GM18511 (cell line): Measurements from ENCODE around the gene CNTNAP4.

ENCODE experiments used
- ATAC-seq: cut with Tn5 transposase; IDR thresholded peaks from one replicate; pipeline ENCODE4 v1.9.1; 2021; ENCODE audit warnings: mild to moderate bottlenecking, moderate library complexity; ENCODE audit not compliant: unreplicated experiment

The CNTNAP4 gene

DNA sequence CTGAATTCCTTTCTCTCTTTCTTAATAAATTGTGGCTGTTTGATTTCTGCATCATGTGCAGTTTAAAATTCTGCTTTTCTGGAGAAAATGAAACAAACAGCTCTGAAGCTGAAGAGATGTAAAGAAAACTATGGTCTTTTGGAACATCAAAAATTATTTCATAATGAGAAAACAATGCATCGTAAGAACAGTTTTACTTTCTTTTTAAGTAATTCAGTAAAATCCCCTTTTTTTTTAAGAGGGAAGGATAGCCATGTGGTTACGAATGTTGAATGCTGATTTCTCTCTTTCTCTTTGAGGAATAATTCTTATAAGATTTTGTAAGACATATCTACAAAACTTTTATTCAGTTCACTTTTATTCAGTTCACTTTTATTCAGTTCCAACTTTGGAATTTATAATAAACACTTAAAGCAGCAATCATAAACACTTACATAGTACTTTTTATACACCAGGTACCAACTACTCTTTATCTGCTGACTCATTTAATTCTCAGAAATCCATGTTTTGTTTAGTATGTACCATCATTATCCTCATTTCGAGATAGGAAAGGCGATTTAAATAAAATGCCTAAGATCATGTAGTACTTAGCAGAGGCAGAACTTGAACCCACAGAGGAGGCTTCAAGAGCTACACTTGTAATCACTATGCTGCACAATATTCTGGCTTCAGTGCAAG lies 26.6 kb downstream of the CNTNAP4 start:
- no peak for ATAC-seq

DNA sequence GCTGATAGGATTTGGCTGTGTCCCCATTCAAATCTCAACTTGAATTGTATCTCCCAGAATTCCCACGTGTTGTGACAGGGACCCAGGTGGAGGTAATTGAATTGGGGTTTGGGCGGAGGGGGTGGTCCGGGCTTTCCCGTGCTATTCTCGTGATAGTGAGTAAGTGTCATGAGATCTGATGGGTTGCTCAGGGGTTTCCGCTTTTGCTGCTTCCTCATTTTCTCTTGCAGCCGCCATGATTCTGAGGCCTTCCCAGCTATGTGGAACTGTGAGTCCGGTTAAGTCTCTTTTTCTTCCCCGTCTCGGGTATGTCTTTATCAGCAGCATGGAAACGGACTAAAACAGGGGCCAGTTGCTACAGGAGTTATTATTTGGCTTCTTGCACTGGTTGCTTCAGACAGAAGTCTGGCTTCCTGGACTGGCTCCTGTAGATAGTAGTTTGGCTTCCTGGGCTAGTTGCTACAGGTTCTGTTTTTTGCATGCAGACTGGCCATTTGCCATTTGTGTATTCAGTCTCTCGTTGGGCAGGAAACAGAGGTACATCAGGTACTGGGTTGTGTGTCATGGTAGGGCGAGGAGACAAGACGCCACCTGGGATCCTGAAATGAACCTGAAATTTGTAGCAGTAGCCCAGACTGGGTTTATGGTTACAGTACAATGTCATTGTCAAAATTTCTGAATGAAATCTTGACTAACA lies 32.6 kb downstream of the CNTNAP4 start:
- ATAC-seq, result no peak

DNA sequence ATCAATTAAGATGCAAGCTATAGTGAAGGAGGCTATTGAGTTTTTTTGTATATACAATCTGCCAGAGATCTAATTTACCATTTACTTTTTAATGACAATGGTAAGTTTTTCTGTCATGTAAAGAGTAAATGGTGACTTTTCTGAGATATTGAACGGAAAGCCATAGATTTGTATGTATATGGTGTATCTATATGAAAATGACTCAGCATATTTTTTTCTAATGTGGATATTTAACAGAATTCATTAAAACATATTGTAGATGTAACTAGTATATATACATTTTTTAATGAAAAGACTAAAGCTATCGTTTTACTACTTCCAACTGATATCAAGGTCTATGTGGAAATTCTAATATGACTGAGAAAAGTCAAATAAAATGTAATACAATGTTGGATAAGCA lies 34.1 kb downstream of the CNTNAP4 start:
- ATAC-seq, result no peak

DNA sequence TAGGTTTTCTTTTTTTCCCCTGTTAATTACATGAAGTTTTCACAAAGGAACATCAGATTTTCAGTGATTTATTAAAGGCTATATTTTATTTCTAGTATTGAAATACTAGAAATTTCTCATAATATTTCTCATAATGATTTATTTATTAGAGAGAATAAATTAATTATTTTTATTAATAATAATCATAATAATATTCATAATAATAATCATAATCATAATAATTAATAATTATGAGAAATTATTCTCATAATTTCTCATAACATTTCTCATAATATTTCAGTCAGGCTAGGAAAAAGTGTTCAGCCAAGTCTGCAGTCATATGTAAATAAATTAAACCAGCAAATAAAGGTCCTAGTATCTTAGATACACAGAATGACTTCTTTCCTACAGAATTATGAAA lies 41.4 kb downstream of the CNTNAP4 start:
- no peak for ATAC-seq

DNA sequence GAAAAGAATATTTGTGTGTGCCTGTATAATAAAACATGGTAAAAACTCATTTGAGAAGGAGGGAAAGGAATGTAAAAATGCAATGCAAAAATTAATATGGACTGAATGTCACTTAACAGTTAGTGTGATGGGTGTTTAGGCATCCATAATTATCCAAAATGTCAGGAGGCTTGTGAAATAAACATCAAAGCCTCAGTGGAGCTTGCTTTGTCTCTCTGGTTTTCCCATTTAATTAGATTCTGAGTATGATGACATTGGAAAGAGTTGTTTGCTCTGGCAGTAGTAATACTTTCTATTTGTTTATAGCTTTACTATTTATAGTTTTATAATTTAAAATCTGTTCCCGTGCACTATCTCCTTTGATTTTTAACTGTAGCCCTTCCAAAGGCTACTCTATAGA lies 51.9 kb downstream of the CNTNAP4 start:
- ATAC-seq, result no peak

DNA sequence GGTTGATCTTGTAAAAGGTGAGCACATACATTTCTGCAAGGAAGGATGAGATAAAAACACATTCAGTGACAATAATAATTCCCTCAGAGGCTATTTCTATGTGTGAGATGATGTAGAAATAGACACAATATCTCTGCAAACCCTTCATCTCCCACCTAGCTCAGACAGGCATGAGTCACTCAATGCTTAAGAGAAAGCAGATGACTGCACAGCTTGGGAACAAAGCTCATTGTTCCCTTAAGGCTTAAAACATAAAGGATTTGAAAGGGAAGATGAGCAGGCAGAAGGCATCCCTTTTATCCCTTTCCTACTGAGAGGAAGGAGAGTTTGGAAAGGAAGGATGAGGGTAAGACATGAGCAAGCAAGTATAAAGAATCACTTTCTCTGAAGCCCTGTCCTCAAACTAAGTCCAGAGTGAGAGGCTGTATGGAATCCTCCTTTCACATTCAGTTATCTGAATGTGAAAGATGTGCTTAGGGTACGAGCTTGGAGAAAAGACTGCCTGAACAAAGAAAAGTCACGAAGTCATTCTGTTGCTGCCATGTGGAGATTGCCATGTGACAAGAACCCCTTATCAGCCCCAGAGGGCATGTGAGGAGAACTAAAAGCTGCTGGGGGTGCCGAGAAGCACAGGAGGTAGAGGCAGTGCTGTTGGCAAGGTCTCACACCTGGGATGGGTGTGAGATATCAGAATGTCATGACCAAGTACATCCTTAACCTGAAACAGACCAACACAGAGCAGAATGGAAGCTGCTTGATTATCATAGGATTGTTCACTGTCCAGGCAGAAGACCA lies 58.2 kb downstream of the CNTNAP4 start:
- ATAC-seq, result no peak

DNA sequence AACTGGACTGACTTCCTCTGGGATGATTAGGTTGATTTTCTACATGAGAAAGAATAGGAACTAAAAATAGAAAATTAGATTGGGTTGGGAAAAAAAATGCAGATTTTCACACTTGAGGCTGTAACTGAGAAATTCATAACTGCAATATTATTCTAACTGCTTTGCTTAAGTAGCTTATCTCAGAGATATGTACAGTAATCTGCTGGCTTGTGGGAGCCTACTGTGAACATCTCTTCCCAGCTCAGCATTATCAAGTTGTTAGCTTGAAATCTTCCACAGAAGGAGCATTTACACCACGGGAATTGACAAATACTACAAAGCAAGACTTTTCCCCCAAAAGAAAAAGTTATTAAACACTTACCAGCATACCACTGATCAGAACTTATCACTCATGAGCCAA lies 58.9 kb downstream of the CNTNAP4 start:
- ATAC-seq, result no peak

DNA sequence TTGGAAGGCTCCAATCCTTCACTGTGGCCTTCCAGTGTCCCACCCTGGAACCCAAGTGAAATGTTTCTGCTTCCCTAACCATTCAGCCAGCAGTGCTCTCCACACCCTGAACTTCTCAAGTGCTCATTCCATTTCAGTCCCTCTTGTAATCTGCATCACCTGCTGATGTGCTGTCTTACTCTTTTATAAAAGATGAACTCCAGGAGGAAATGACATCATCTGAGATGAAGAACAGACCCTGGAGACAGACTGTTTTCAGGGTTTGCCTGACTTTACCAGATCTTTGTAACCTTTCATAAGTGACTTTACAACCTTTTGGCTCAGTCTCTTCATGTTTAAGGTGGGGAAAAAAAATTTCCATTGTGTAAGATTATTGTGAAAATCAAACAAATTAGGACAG lies 61.3 kb downstream of the CNTNAP4 start:
- no peak for ATAC-seq

DNA sequence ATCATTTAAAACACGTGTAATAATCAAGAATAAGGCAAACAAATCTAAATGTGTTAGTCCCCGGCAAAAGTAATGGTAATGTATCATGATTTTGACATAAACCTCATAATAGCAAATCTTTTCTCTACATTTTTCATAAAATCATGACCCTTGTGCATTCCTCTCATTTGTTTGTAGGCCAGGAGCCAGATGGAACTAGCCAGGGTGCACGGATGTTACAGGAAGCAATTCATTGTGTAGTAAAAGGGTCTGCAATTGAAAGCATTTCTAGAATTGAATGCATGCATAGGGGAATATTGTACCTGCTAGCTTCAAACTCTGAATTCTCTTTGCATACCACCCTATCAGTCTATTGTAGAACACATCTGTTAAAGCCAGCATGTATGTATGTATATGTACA lies 66.6 kb downstream of the CNTNAP4 start:
- no peak for ATAC-seq

DNA sequence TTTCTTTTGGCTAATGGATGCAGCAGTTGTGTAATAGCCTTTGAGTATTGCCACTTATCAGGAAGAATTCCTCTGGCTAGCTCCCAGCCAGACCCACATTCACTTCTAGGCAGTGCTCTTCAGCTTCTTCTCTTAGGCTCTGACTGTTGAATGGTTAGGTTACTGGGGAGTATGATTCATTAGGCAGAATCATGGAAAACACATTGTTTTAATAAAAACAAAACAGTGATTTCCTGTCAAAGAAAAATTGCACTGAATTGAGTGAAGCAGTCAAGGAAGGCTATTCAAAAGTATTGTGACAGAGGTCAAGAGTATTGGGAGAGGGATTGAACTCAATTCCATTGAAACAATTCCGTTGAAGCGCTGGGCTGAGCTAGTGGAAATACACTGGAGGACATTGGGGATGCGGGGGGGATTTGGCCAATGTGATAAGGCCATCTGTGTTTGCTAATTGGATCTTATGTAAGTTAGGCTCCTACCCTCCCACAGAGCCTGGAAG lies 68.0 kb downstream of the CNTNAP4 start:
- no peak for ATAC-seq

DNA sequence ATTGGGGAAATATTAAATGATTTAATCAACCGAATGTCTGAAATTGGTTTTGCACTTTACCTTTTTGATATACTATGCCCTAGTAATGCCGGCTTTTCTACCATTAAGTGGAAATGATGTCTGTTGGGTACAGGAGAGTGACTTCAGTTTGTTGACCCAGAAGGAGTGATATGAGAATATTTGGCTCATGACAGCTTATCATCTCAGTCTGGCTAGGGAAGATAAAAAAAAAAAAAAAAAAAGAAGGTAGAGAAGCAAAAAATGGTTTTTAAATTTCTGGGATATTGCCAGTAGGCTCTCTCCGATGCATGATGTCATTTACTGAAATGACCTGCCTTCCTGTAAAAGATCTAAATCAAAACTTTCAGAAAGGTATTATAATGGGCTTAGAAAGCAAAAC lies 69.0 kb downstream of the CNTNAP4 start:
- ATAC-seq, result no peak

DNA sequence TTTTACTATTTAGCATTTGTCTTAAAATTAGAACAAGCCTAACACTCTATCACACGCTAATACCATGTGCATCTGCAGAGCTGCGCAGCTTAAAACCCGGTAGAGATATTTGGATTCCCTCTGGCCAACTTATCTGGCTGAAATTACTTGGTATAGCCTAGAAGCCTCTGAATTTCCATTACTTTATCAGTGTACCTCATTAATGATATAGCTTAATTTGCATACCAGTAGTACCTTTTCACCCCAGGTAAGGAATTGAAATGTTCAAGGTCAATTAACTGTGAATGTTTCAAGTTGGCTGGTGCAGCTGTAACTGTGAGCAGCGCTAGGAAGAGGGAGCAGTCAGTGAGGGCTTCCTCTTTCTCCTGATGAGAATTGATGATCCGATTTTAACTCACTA lies 74.2 kb downstream of the CNTNAP4 start:
- no peak for ATAC-seq

DNA sequence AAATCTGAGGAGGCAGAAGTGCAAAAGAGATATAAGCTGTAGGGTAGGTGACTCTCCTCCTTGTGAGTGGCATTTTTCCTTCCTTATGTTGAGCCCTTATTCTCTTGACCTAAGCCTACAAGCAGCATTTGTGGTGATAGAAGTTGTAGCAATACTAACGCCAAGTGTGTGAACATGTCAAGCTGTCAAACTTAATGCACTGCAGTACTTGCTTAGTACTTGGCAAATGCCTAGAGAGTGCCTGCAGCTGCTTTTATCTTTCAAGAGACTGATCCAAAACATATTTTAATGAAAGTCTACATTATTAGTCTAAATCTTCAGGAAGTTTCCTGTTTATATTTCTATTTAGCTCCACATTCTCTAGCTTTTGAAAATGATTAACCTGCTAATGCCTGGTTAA lies 83.2 kb downstream of the CNTNAP4 start:
- no peak for ATAC-seq

DNA sequence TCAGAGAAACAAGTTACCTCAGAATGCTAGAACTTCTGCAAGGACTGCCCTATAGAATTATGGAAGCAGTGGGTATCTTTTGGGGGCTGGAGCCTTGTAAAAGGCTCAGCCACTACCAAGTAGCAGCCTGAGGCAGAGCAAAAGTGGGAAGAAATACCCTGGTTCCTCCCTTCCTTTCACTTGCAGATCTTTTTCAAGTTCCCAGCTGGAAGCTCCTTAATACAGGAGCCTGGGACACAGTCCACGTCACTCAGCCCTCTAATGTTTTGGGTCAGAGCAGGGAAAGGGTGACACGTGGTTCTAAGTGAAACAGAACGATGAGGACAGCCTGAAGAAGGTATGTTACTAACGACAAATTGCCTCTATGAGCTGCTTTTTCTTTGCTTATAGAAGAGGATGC lies 93.1 kb downstream of the CNTNAP4 start:
- ATAC-seq, result no peak

DNA sequence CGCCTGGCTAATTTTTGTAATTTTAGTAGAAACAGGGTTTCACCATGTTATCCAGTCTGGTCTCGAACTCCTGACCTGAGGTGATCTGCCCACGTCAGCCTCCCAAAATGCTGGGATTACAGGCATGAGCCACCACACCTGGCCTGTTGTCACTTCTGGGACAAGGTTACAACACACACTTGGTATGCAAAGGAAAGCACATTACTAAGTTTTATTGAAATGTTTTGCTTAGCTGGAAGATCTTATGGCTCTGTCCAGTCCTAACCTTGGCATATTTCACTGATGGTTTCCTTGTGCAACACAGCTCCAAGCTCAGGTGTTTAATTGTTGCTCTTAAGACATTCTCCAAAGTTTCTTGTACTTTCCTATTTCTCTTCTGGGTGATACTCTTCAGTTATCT lies 94.2 kb downstream of the CNTNAP4 start:
- no peak for ATAC-seq

DNA sequence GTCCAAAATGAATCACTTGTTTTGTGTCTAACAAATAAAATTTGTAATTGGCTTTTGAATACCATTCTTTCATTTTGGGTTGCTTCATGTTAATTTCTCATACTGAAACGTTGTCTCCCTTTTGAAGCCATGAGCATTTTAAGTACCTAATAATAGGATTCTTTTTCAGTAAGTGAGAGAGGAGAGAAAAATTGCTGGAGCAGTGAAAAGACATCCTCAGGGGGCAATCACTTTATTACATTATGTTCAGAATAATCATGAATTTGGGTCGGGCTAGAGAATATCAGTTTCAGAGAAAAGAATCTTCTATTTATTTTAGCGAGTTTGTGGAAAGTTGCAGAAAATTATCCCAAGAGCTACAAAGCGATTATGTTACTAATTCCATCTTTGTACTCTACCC lies 96.8 kb downstream of the CNTNAP4 start:
- ATAC-seq, result no peak

DNA sequence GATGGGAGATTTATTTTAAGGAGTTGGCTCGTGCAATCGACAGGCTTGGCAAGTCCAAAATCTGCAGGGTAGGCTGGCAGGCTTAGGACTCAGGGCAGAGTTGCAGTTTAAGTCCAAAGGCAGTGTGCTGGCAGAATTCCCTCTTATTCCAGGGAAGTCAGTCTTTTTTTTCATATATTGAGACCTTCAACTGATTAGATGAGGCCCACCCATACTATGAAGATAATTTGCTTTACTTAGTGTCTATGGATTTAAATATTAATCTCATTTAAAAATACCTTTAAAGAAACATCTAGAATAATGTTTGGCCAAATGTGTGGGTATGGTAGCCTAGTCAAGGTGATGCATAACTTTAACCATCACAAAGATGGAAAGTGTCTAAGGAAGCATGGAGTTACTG lies 99.8 kb downstream of the CNTNAP4 start:
- no peak for ATAC-seq

DNA sequence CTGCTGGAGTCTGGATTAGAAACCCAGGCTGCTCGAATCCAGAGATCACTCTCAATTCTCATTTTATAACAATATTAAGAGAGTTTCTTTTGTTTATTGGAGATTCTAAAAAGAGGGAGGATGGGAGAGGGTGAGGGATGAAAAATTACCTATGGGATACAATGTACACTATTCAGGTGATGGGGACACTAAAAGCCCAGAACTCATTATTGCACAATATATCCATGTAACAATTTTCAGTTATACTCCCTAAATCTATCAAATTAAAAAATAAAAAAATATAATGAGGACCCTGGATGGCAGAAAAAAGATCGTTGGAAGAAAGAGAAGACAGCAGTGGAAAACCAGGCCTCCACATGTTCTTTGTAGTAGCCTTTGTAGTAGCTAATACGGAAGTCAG lies 100.8 kb downstream of the CNTNAP4 start:
- no peak for ATAC-seq

DNA sequence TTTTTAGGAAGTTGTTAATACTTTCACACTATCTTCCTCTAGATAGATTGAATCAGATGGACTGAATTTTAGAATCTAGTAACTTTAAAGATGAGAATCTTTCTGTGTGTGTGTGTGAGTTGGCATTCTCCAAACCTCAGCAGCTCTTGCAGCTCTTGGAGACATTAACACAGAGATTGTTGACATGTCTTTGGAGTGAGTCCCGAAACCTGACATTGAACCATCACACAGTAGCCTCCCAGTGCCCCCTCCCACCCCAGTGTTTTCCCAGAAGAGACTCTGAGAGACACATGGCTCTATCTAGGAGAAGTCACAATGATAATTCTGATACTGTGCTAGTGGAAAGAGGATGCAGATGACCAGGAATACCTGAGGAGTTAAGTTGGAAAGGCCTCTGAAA lies 103.9 kb downstream of the CNTNAP4 start:
- ATAC-seq, result no peak

DNA sequence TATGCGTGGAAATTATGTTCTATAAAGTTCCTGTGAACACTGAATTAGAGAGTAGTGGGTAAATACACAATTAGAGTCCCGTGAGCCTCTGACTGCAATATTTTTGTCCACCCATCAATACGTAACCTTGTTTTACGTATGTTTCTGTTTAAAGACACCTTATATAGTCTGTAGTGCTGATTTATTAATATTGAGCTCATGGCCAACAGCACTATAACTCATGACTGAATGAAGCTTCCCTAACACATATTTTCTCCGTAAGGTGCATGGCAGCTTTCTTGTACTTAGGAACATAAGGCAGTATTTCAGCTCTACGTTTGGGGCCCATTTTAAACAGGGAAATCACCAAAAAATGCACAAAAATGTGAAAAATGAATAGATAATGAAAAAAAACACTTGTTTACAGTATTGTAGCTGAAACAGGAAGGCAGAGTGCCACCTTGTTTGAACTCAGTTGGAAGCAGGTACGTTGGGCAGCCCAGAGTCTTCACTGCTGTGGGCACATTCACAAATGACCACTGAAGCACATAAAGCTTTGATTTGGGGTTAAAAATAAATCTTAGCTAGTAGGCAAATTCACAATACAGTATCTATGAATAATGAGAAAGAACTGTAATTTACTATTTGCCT lies 108.5 kb downstream of the CNTNAP4 start:
- no peak for ATAC-seq

DNA sequence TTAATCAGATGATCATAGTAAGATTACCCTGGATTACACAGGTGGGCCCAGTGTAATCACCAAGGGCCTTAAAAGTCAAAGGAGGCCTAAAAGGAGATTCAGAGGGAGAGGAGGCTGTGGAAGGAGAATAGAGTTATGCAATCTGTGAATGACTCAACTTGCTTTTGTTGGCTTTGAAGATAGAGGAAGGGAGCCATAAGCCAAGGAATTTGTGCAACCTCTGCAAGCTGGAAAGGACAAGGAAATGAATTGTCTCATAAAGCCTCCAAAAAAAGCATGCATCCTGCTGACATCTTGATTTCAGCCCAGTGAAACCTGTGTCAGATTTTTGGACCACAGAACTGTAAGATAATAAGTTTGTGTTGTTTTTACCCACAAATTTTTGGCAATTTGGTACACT lies 109.6 kb downstream of the CNTNAP4 start:
- ATAC-seq, result no peak
